ENCODE results near the gene OR1F1.
A peak's percentile ranks its signal among the peaks of the same experiment; 100 is the strongest.
"Not testable (repeated sequence)": the region's sequence is repeated elsewhere in the genome, so short reads cannot be mapped to it uniquely, and the experiment has no call there.

OR1F1 gene

DNA sequence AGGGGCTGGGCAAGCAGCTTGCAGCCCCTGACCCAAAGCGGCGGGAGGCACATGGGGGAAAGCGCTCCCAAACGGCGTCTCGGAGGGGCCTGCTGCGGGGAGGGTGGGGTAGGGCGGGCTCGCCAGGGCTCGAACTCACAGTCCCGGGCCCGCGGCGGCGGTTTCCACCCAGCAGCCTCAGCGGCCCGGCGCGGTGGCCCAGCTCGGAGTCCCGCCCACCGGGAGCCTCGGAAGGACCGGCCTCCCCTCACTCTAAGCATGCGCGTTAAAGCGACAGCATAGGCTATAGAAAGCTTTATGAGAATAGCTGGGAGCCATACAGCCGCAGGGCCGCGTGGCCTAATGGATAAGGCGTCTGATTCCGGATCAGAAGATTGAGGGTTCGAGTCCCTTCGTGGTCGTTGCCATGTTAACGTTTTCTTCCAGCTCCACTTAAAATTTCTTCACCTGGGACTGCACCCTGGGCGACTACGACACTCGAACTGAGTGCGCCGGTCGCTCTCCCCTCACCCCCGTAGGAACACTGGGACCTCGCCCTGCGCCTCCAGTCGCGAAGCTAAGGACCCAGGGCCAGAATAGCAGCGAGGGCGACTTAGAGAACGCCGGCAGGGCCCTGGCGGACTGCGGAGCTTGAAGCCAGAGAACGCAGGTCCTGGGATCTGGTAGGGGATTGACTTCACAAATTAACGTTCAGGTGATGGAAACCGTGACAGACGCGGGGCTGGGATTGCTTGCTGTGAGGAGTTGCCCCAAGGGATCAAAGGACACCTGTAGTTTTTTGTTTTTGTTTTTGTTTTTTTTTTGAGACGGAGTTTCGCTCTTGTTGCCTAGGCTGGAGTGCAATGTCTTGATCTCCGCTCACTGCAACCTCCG lies 37.4 kb upstream of the OR1F1 start:
- peak; percentile 97 for DNase-seq (ENCODE audit: low spot score)

DNA sequence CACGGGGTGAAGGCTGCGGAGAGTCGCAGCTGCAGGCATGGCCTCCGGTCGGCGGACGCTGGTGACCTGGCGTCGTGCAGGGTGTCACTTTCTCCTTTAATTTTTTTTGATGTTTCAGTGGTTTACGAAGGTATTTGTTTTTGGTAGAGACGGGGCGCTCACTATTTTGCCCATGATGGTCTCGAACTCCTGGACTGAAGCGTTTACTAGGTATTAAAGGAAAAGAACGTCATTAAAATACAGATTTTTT lies 36.1 kb upstream of the OR1F1 start:
- no peak for DNase-seq (ENCODE audit: low spot score)

GRCh38 chr16:3152277-3152990 lies 35.6 kb upstream of the OR1F1 start:
- DNase-seq (ENCODE audit: low spot score): peak; percentile 93

- DNase-seq (ENCODE audit: low spot score): no peak
Observed at GRCh38 chr16:3152991-3153368, 35.0 kb upstream of the OR1F1 start.

- no peak for DNase-seq (ENCODE audit: low spot score)
Observed at GRCh38 chr16:3155181-3155580, 32.8 kb upstream of the OR1F1 start.

DNA sequence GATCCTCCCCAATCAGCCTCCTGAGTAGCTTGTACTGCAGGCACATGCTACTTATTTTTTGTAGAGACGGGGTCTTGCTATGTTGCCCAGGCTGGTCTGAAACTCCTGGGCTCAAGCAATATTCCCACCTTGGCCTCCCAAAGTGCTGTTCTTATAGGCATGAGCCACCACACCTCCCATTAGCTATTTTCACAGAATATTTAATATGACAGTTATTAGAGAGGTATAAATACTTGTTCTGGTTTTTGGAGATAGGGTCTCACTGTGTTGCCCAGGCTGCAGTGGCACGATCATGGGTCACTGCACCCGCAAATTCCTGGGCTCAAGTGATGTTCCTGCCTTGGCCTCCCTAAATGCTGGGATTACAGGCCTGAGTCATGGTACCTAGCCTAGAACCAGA lies 32.0 kb upstream of the OR1F1 start:
- no peak for DNase-seq (ENCODE audit: low spot score)

DNA sequence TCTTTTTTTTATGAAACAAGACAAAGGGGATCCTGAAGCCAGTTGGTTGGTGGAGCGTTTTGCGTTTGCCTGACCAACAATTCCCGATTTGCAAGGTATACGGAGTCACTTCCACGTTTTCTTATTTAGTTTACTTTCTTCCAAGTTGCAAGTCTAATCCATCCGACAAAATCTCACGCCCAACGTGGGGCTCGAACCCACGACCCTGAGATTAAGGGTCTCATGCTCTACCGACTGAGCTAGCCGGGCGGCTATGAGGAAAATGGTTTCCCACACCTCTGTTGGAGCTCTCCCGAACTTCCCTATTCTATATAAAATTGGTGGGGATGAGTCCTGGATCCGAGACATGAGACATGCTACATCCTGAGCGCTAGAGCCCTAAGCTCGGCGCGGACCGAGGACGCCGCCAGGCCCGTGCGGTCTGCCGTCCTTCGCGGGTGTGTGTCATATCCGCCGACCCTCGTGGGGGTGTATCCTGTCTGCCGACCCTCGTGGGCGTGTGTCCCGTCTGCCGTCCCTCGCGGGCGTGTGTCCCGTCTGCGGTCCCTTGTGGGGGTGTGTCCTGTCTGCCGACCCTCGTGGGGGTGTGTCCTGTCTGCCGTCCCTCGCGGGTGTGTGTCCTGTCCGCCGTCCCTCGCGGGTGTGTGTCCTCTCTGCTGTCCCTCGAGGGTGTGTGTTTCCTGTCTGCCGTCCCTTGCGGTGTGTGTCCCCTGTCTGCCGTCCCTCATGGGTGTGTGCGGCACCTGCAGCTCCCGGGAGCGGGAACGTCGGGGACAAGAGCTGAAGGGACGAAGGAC lies 30.6 kb upstream of the OR1F1 start:
- peak; percentile 73 for DNase-seq (ENCODE audit: low spot score)

- DNase-seq (ENCODE audit: low spot score): peak; percentile 40
Observed at GRCh38 chr16:3158026-3158509, 29.9 kb upstream of the OR1F1 start.

DNA sequence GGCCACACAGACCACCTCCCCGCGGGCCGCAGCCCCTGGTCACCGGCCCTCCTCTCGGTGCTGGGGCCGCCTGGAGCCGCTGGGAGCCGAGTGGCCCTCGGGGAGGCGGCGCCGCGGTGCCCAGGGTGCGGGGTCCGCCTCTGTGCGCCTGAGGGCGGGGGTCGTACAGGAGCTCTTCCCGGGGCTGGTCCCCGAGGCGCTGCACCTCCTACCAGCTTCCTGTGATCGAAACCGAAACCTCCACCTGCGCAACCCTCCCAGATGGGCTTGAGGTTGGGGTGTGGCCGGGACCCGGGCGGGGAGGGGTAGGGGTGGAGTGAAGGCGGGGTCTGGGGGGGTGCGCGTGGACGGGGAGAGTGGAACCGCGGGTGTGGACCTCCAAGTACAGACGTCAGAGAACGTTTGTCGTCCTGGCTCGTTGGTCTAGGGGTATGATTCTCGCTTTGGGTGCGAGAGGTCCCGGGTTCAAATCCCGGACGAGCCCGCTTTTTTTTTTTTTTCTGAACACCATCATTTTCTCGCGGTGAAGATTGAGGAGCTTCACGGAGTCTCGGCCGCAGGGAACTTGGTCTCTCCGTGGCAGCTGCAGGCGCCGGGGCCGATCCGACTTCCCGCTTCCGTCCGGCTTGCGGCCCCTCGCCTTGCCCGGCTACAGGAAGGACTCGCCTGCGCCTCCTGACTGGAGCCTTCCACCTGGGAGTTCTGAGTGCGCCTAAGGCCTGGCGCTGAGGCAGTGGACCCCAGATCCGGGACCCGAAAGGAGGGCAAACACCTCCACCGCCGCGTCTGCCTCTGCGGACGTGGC lies 29.3 kb upstream of the OR1F1 start:
- DNase-seq (ENCODE audit: low spot score): peak; percentile 69

GRCh38 chr16:3161235-3162018 lies 26.6 kb upstream of the OR1F1 start:
- no peak for DNase-seq (ENCODE audit: low spot score)

- no peak for DNase-seq (ENCODE audit: low spot score)
Observed at GRCh38 chr16:3164121-3164991, 23.6 kb upstream of the OR1F1 start.

DNA sequence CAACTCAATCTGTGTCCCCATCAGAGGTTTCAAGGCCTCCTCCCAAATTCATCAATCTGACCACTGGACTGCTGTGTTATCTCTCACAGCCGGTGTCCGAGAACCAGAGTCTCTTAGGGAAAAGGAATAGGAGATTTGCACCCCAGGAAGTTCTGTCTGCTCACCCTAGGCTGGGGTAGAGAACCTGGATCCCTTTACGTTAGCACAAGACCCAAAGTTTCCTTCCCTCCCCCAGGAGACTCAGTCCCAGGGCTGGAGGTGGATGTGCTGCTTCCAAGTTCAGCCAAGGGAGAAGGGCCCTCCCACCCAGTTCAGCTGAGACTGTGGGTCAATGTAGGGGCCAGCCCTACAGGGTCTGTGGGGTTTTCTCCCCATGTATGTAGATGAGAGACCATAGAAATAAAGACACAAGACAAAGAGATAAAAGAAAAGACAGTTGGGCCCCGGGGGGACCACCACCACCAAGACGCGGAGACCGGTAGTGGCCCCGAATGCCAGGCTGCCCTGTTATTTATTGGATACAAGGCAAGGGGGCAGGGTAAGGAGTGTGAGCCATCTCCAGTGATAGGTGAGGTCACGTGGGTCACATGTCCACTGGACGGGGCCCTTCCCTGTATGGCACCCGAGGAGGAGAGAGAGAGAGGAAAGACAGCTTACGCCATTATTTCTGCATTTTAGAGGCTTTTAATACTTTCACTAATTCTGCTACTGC lies 22.7 kb upstream of the OR1F1 start:
- DNase-seq (ENCODE audit: low spot score): no peak

DNA sequence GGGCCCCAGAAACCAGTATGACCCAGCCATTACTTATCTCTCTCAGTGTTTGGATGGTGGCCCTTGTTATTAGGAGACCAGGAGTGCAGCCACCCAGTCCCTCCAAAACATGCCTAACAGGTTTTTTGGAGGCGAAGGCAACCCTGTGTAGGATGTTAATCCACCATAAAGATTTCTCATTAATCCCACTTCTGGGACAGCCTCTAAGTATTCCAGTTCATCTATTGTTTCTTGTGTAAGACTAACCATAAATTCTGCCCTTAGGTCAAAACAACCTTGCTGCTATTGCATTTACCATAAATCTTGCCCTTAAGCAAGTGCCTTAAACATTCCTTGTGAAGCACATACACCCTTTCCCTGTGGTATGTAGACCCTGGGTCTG lies 21.5 kb upstream of the OR1F1 start:
- no peak for DNase-seq (ENCODE audit: low spot score)

DNA sequence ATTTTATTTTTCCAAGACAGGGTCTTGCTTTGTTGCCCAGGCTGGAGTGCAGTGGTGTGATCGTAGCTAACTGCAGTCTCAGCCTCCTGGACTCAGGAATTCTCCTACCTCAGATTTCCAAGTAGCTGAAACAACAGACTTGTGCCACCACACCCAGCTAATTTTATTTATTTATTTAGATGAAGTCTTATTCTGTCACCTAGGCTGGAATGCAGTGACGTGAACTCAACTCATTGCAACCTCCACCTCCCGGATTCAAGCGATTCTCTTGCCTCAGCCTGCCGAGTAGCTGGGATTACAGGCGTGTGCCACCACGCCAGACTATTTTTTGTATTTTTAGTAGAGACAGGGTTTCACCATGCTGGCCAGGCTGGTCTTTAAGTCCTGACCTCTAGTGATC lies 19.3 kb upstream of the OR1F1 start:
- DNase-seq (ENCODE audit: low spot score): not testable (repeated sequence)

- DNase-seq (ENCODE audit: low spot score): no peak
Observed at GRCh38 chr16:3170440-3171180, 17.4 kb upstream of the OR1F1 start.

GRCh38 chr16:3171181-3171854 lies 16.7 kb upstream of the OR1F1 start:
- DNase-seq (ENCODE audit: low spot score): no peak

DNA sequence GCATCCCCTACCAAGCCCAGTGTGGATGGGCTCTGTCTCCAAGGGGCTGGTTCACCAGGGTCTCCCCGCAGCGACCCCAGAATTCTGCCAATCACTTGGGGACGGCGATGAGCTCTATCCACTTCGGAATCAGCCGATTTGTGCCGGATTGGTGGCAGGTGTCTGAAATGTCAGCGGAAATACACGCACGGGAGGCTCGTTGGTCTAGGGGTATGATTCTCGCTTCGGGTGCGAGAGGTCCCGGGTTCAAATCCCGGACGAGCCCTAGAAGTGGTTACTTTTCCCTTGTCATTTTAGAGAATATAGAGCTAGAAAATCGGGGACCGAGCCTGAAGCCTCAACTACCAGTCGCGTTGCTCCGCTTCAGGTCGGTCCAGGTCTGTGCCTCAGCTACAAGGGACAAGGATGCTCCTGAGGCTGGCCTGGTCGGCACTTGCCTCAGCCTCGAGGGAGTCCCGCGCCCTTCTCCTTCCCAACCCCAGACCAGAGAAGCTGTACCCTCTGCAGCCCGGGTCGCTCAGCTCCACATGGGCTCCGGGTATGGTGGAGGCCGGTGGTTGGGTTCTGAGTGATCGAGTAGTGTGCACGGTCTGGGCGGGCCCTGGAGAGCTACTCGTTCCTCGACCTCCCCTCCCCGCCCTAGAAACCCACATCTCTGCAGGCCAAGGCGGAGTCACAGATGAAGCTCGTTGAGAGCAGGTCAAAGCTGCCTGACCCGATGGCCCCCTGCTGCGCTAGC lies 16.0 kb upstream of the OR1F1 start:
- no peak for DNase-seq (ENCODE audit: low spot score)

All from SK-N-DZ (cell line).